Astrocyte of the cerebellum (primary cell): ENCODE data around the gene DEFB119.
"Not testable (repeated sequence)": the region's sequence is repeated elsewhere in the genome, so short reads cannot be mapped to it uniquely, and the experiment has no call there.

Source experiments
- DNase-seq: peaks from one replicate; pipeline ENCODE4 v3.0.0-alpha.2; 2011; ENCODE audit warnings: low read depth
- H3K4me3 ChIP-seq: 2 replicates; pipeline ENCODE4 v1.5.1; 2011; ENCODE audit warnings: mild to moderate bottlenecking, low read depth, low read length, moderate library complexity
- CTCF ChIP-seq: IDR thresholded peaks from 2 replicates; pipeline ENCODE4 v1.5.1; 2012; ENCODE audit warnings: low read length, low read depth, moderate library complexity, mild to moderate bottlenecking; ENCODE audit errors: missing control alignments
- in situ Hi-C: cut with HindIII; loops from 2 replicates; pipeline ENCODE4 v1.10.0; 2017; ENCODE audit warnings: low sequenced_read_pairs

Gene DEFB119

GRCh38 chr20:31368301-31368700 lies 22.1 kb downstream of the DEFB119 start, which contains the start of gene DEFB118:
Gene DEFB118, plus strand, starts transcription at chr20:31368601. Its CDS starts 50 bp downstream, at chr20:31368651.
- no peak within 1 kb of the TSS for H3K4me3 ChIP-seq
- no peak for TF ChIP-seq CTCF
- DNase-seq, result no peak
- in situ Hi-C loops, result no loop called here

GRCh38 chr20:31364272-31364671 lies 26.1 kb downstream of the DEFB119 start:
- H3K4me3 ChIP-seq, DNase-seq, in situ Hi-C loops: not testable (repeated sequence)

- no peak for TF ChIP-seq CTCF
- no peak for DNase-seq
- no peak overlapping the region for H3K4me3 ChIP-seq
- in situ Hi-C loops, result no loop called here
These were observed 27.1 kb downstream of the DEFB119 start for GRCh38 chr20:31363295-31363694.

- no peak for TF ChIP-seq CTCF
- no peak overlapping the region for H3K4me3 ChIP-seq
- no peak for DNase-seq
- in situ Hi-C loops, result no loop called here
These were observed 34.4 kb downstream of the DEFB119 start for GRCh38 chr20:31355981-31356380.

- no peak for TF ChIP-seq CTCF
- no peak for DNase-seq
- in situ Hi-C loops, result no loop called here
- H3K4me3 ChIP-seq, result no peak overlapping the region
These were observed 48.9 kb downstream of the DEFB119 start for GRCh38 chr20:31341470-31341869.

- H3K4me3 ChIP-seq, result no peak overlapping the region
- TF ChIP-seq CTCF, result no peak
- no peak for DNase-seq
- in situ Hi-C loops, result no loop called here
These were observed 59.5 kb downstream of the DEFB119 start for GRCh38 chr20:31330893-31331292.
